WERI-Rb-1 (cell line): ENCODE measurements around the gene HERC4.

Experiments used
- DNase-seq: peaks from one replicate; pipeline ENCODE4 v3.0.0-alpha.2; 2020
- H3K27ac ChIP-seq: fragments of 250-450 bp; sonication (Bioruptor Pico); 2 replicates; pipeline ENCODE4 v1.5.1; 2020; ENCODE audit warnings: mild to moderate bottlenecking, moderate library complexity
- H3K27me3 ChIP-seq: fragments of 250-450 bp; sonication (Bioruptor Pico); 2 replicates; pipeline ENCODE4 v1.5.1; 2021; ENCODE audit warnings: mild to moderate bottlenecking, low read depth, moderate library complexity; ENCODE audit not compliant: insufficient read depth, severe bottlenecking
- H3K36me3 ChIP-seq: fragments of 250-450 bp; sonication (Bioruptor Pico); 2 replicates; pipeline ENCODE4 v1.5.1; 2020; ENCODE audit warnings: mild to moderate bottlenecking, moderate library complexity
- H3K4me3 ChIP-seq: 2 replicates; pipeline ENCODE4 v1.5.1; 2011; ENCODE audit warnings: low read depth, mild to moderate bottlenecking, control low read depth, low read length
- H3K9me3 ChIP-seq: fragments of 250-450 bp; sonication (Bioruptor Pico); 2 replicates; pipeline ENCODE4 v1.5.1; 2021; ENCODE audit warnings: mild to moderate bottlenecking, moderate library complexity; ENCODE audit not compliant: severe bottlenecking
- TF ChIP-seq, protein P1 (sequence below): IDR thresholded peaks from 2 replicates; pipeline ENCODE4 v1.5.1; 2011; ENCODE audit warnings: low read depth, mild to moderate bottlenecking, control low read depth, inconsistent platforms, low read length

The HERC4 gene

DNA sequence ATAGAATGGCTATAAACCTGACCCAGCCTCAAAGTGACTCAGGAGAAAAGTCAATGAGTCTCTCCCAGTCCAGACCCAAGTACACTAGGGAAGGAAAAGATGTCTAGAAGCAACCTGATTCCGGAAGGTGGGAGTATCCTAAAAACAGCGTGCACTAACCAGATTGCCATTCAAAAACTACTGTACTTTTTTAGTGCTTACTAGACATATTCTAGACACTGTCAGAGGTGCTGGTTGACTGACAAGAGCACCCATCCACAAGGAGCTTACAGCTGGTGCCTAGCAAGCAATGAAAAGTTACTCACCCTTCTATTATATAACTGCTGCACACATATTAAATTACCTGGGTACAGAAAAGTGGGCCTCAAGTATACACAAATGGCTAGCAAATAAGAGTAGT is 109.6 kb downstream of the HERC4 start:
- TF ChIP-seq, protein P1, sequence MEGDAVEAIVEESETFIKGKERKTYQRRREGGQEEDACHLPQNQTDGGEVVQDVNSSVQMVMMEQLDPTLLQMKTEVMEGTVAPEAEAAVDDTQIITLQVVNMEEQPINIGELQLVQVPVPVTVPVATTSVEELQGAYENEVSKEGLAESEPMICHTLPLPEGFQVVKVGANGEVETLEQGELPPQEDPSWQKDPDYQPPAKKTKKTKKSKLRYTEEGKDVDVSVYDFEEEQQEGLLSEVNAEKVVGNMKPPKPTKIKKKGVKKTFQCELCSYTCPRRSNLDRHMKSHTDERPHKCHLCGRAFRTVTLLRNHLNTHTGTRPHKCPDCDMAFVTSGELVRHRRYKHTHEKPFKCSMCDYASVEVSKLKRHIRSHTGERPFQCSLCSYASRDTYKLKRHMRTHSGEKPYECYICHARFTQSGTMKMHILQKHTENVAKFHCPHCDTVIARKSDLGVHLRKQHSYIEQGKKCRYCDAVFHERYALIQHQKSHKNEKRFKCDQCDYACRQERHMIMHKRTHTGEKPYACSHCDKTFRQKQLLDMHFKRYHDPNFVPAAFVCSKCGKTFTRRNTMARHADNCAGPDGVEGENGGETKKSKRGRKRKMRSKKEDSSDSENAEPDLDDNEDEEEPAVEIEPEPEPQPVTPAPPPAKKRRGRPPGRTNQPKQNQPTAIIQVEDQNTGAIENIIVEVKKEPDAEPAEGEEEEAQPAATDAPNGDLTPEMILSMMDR: no peak
- Histone ChIP-seq H3K27ac (no peak overlapping the region), H3K4me3 (no peak overlapping the region), H3K9me3 (no peaks in the 10 kb centered on the region), H3K27me3 (no peaks in the 10 kb centered on the region), H3K36me3 (no peaks in the 10 kb centered on the region)
- no peak for DNase-seq

DNA sequence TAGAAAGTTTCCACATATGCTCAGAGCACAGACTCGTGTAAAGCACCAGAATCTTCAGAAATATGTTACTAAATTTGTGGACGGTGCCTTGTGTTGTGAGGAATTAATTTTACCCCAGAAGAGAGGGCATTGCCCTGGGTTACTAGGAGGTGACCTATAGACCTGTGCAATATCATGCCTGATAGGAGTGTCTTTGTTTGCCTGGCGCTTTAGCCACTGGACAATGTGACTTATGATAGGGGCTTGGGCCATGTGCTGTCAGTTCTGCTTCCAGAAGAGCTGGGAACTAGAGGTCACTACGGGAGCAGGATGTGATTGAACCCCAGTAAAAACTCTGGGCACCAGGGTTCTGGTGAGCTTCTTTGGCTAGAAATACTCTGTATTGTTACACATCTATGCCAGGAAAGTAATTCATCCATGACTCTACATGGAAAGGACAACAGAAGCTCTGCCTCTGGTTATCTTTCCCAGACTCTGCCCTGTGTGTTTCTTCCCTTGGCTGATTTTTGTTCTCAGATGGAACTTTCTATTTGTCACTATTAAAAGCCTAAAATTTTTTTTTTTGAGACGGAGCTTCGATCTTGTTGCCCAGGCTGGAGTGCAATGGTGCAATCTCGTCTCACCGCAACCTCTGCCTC is 115.1 kb downstream of the HERC4 start:
- Histone ChIP-seq H3K27ac (no peak overlapping the region), H3K36me3 (no peaks in the 10 kb centered on the region), H3K9me3 (no peaks in the 10 kb centered on the region), H3K4me3 (no peak overlapping the region), H3K27me3 (no peaks in the 10 kb centered on the region)
- TF ChIP-seq, protein P1: no peak
- DNase-seq: no peak

DNA sequence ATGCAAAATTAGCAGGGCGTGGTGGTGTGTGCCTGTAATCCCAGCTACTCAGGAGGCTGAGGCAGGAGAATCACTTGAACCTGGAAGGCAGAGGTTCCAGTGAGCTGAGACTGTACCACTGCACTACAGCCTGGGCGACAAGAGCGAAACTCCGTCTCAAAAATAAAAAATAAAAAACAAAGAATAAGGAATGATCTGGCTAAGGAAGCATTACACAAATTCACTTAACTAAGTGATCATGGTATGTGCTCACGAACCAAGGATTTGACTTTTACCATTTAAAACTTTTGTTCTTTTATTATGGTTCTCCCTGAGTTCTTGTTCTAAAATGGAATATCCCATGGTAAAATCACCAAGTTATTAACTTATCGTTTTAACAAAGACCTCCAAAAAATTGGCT is 119.5 kb downstream of the HERC4 start:
- Histone ChIP-seq H3K4me3 (no peak overlapping the region), H3K9me3 (no peaks in the 10 kb centered on the region), H3K36me3 (no peaks in the 10 kb centered on the region), H3K27ac (no peak overlapping the region), H3K27me3 (no peaks in the 10 kb centered on the region)
- no peak for DNase-seq
- TF ChIP-seq, protein P1: no peak

DNA sequence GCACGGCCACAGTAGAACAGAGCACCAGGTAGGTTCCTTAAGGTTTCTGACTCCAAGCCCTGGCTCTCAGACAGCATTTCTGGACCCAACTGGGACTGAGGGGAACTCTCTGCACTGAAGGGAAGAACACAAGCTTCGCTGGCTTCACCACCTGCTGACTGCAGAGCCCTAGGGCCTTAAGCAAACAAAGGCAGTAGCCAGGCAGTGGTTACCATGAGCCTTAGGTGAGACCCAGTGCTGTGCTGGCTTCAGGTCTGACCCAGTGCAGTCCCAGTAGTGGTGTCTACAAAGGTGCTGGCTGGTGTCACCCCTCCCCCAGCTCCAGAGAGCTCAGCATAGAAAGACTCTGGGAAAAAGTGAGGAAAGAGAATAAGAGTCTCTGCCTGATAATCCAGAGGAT is 131.2 kb downstream of the HERC4 start:
- no peak for DNase-seq
- Histone ChIP-seq H3K36me3 (peaks cover 3% of the 10 kb centered on the region), H3K27me3 (no peaks in the 10 kb centered on the region), H3K9me3 (no peaks in the 10 kb centered on the region), H3K4me3 (no peak overlapping the region), H3K27ac (no peak overlapping the region)
- TF ChIP-seq, protein P1: no peak

DNA sequence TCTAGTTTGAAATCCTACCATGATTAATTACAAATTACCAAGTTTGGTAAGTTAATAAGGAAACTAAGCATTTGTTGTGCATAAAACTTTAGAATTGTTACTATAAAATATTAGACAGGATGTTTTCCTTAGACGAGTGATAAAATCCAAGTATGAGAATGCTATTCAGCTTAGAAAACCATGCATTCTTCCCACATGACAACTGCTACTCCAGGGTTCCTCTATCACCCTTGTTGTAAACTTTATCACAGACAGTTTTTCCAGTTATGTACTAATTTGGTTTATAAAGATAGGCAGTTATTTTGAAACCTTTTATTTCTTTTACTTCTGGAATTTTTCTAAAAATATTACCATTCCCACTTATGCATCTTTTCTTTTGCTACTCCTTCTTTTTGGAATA is 138.7 kb downstream of the HERC4 start:
- Histone ChIP-seq H3K9me3 (no peaks in the 10 kb centered on the region), H3K4me3 (no peak overlapping the region), H3K27ac (no peak overlapping the region), H3K36me3 (peaks cover 3% of the 10 kb centered on the region), H3K27me3 (no peaks in the 10 kb centered on the region)
- TF ChIP-seq, protein P1: no peak
- DNase-seq: no peak

DNA sequence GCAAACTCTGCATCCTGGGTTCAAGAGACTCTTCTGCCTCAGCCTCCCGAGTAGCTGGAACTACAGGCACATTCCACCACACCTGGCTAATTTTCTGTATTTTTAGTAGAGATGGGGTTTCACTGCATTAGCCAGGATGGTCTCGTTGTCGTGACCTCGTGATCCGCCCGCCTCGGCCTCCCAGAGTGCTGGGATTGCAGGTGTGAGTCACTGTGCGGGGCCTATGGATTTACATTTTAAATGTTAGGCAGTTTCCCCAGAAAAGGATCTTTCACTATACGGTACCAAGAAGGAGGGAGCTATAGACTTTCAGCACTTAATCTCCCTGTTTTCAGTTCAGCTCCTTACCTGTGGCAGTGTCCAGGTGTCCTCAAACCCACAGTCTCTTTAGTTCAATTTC is 139.9 kb downstream of the HERC4 start:
- peaks cover 3% of the 10 kb centered on the region for H3K36me3 ChIP-seq
- no peaks in the 10 kb centered on the region for H3K27me3 ChIP-seq
- H3K4me3 ChIP-seq: no peak overlapping the region
- H3K27ac ChIP-seq: no peak overlapping the region
- no peak for DNase-seq
- TF ChIP-seq, protein P1: no peak
- H3K9me3 ChIP-seq: no peaks in the 10 kb centered on the region
